Nephron progenitor cell (in vitro differentiated cells): ENCODE measurements around the gene ITK.

Experiments
- DNase-seq: peaks from one replicate; pipeline ENCODE4 v3.0.0; 2021
- H3K27ac Mint-ChIP-seq: 2 replicates; pipeline ENCODE4 v1.8.0; 2021; ENCODE audit warnings: mild to moderate bottlenecking, moderate library complexity, mixed read lengths
- H3K27me3 Mint-ChIP-seq: 2 replicates; pipeline ENCODE4 v1.8.0; 2021; ENCODE audit warnings: mild to moderate bottlenecking, low read depth, mixed read lengths; ENCODE audit not compliant: poor library complexity
- H3K36me3 Mint-ChIP-seq: 2 replicates; pipeline ENCODE4 v1.8.0; 2021; ENCODE audit warnings: low read depth, mixed read lengths
- H3K4me1 Mint-ChIP-seq: 2 replicates; pipeline ENCODE4 v1.8.0; 2021; ENCODE audit warnings: mixed read lengths
- H3K4me3 Mint-ChIP-seq: 2 replicates; pipeline ENCODE4 v1.8.0; 2021; ENCODE audit warnings: mild to moderate bottlenecking, moderate library complexity, mixed read lengths
- H3K9me3 Mint-ChIP-seq: 2 replicates; pipeline ENCODE4 v1.8.0; 2021; ENCODE audit warnings: mild to moderate bottlenecking, moderate library complexity, mixed read lengths
- TF ChIP-seq, protein P1 (sequence below): fragments of 200-600 bp; sonication (generic); IDR thresholded peaks from 2 replicates; pipeline ENCODE4 v1.5.0; 2021; ENCODE audit warnings: antibody characterized with exemption

The ITK gene

DNA sequence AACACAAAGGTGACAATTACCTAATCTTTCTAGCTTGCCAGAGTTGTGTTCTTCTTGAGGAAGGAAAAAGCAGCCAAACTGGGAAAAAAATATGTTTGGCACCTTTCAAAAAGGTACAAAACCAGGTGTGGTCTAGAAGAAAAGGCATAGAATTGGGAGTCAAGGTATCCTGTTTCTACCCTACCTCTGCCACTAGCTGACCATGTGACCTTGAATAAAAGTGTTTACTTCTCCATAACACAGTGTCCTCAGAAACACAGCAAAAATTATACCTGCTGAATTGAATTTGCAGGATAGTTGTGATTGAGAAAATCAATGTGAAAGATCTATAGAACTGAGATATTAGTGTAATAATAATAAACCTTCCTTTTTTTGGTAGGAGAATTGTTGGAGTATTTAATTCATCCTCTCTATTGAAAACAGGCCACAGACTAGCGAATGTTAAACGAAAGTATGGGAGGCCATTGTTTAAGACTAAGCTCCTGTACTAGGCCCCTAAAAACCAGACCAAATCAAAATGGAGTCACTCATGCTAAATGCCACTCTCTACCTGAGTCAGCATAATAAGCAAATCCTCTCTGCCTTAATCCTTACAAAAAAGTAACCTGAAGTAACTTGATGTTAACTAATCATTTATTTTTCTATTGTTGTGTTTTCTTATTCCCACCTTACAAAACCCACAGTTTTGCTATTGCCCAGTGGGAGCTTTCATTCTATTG is 97.8 kb downstream of the ITK start:
- no peaks in the 10 kb centered on the region for H3K4me1 Mint-ChIP-seq
- TF ChIP-seq, protein P1, sequence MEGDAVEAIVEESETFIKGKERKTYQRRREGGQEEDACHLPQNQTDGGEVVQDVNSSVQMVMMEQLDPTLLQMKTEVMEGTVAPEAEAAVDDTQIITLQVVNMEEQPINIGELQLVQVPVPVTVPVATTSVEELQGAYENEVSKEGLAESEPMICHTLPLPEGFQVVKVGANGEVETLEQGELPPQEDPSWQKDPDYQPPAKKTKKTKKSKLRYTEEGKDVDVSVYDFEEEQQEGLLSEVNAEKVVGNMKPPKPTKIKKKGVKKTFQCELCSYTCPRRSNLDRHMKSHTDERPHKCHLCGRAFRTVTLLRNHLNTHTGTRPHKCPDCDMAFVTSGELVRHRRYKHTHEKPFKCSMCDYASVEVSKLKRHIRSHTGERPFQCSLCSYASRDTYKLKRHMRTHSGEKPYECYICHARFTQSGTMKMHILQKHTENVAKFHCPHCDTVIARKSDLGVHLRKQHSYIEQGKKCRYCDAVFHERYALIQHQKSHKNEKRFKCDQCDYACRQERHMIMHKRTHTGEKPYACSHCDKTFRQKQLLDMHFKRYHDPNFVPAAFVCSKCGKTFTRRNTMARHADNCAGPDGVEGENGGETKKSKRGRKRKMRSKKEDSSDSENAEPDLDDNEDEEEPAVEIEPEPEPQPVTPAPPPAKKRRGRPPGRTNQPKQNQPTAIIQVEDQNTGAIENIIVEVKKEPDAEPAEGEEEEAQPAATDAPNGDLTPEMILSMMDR: no peak
- no peaks in the 10 kb centered on the region for H3K9me3 Mint-ChIP-seq
- no peak overlapping the region for H3K27ac Mint-ChIP-seq
- H3K27me3 Mint-ChIP-seq: peaks cover 3% of the 10 kb centered on the region
- H3K4me3 Mint-ChIP-seq: no peak overlapping the region
- H3K36me3 Mint-ChIP-seq: no peaks in the 10 kb centered on the region
- no peak for DNase-seq

DNA sequence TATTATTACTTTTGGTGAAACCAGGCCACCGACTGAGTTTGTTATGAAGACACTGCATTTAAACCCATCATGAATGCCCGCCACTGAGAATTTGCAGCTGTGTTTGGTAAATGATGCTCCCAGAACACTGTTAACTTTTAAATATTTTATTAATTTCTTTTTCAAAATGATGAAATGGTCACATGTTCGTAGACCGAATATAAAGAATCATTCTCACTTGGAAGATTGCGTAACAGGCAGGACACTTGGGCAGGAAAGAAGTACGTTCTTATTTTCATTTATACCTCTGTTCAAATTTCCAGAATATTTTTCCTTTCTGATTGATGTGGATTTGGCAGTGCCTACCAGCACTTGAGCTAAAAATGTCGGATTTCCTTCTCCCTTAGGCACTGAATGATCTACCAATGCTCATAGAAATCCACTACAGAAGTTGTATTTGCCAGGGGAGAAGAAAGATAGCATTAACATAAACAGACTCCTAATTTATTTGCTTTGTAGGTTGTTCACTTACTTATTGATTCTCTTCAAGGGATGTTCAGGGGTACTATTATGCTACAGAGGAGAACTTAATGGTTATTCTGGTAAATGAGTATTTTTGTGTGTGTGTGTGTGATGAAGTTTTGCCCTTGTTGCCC is 99.1 kb downstream of the ITK start:
- Mint-ChIP-seq H3K27ac (no peak overlapping the region), H3K4me3 (no peak overlapping the region), H3K27me3 (peaks cover 4% of the 10 kb centered on the region), H3K9me3 (no peaks in the 10 kb centered on the region), H3K4me1 (no peaks in the 10 kb centered on the region), H3K36me3 (no peaks in the 10 kb centered on the region)
- no peak for DNase-seq
- TF ChIP-seq, protein P1: no peak

DNA sequence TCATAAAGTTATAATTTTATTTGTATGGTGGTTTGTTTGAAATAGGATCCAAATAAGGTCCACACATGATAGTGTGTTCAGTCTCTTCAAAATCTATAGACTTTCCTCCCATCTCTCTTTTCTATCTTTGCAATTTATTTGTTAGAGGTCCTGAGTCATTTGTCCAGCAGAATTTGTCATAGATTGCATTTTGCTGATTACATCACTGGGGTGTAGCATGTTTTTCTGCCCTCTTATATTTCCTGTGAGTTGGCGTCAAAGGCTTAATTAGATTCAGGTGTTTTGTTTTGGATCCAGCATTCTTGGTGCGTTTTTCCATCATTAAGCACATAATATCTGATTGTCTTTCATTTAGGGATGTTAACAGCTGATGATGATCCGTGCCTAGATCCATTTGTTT is 100.3 kb downstream of the ITK start:
- no peak for DNase-seq
- H3K4me1 Mint-ChIP-seq: no peaks in the 10 kb centered on the region
- H3K4me3 Mint-ChIP-seq: no peak overlapping the region
- TF ChIP-seq, protein P1: no peak
- H3K36me3 Mint-ChIP-seq: no peaks in the 10 kb centered on the region
- no peak overlapping the region for H3K27ac Mint-ChIP-seq
- H3K9me3 Mint-ChIP-seq: no peaks in the 10 kb centered on the region
- H3K27me3 Mint-ChIP-seq: peaks cover 6% of the 10 kb centered on the region

DNA sequence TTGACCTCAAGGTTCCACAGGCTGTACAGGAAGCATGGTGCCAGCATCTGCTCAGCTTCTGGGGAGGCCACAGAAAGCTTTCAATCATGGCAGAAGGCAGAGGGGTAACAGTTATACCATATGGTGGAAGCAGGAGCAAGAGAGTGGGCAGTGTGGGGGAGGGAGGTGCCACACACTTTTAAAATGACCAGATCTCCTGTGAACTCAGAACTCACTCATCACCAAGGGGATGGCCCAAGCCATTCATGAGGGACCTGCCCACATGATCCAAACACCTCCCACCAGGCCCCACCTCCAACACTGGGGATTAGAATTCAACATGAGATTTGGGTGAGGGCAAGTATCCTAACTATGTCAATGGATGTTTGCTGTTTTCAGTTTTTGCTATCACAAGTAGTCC is 101.5 kb downstream of the ITK start:
- H3K4me3 Mint-ChIP-seq: no peak overlapping the region

DNA sequence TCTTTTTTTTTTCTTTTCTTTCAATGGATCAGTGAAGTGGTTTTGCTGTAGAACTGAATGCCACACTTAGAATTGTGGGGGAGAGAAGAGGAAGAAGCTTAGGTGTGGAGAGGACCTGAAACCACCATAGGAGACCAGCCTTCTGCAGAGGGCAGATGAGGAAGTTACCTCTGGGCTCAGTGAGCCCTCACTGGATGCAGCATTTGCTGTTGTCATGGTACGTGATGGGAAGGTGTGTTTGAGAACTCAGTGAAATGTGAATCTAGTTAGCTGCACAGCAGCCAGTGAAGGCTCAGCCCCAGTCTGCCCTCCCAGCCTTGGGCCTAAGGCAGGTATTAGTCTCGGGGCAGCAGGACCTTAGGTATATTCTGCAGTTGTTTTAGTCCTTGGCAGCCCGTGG is 102.8 kb downstream of the ITK start:
- no peak overlapping the region for H3K4me3 Mint-ChIP-seq
- TF ChIP-seq, protein P1: no peak
- no peak for DNase-seq
- H3K9me3 Mint-ChIP-seq: no peaks in the 10 kb centered on the region
- peaks cover 5% of the 10 kb centered on the region for H3K4me1 Mint-ChIP-seq
- H3K27ac Mint-ChIP-seq: no peak overlapping the region
- H3K36me3 Mint-ChIP-seq: peaks cover 4% of the 10 kb centered on the region
- peaks cover 6% of the 10 kb centered on the region for H3K27me3 Mint-ChIP-seq

More for the DNA sequence above, 101.5 kb downstream of the ITK start:
- Mint-ChIP-seq H3K9me3 (no peaks in the 10 kb centered on the region), H3K27me3 (peaks cover 6% of the 10 kb centered on the region), H3K27ac (no peak overlapping the region), H3K36me3 (no peaks in the 10 kb centered on the region), H3K4me1 (peaks cover 3% of the 10 kb centered on the region)
- no peak for DNase-seq
- TF ChIP-seq, protein P1: no peak
